Measurements from ENCODE around the gene FASN.
A peak's percentile ranks its signal among the peaks of the same experiment; 100 is the strongest.

Gene FASN

GRCh38 chr17:82087961-82088837 is 9.8 kb downstream of the FASN start:
- DNase-seq: no peak

- no peak for DNase-seq
Observed at GRCh38 chr17:82086941-82087906, 10.8 kb downstream of the FASN start.

- DNase-seq: no peak
Observed at GRCh38 chr17:82085931-82086764, 11.9 kb downstream of the FASN start.

- no peak for DNase-seq
Observed at GRCh38 chr17:82085031-82085861, 12.8 kb downstream of the FASN start.

- no peak for DNase-seq
Observed at GRCh38 chr17:82084373-82085030, 13.5 kb downstream of the FASN start.

GRCh38 chr17:82083533-82084359 is 14.3 kb downstream of the FASN start:
- DNase-seq: no peak

GRCh38 chr17:82083009-82083408 is 15.0 kb downstream of the FASN start:
- DNase-seq: no peak

GRCh38 chr17:82082456-82082855 is 15.6 kb downstream of the FASN start:
- DNase-seq: no peak

- DNase-seq: no peak
Observed at GRCh38 chr17:82081966-82082365, 16.1 kb downstream of the FASN start.

- DNase-seq: no peak
Observed at GRCh38 chr17:82081546-82081945, 16.5 kb downstream of the FASN start.

GRCh38 chr17:82080789-82081464 is 17.1 kb downstream of the FASN start:
- no peak for DNase-seq

GRCh38 chr17:82080048-82080788 is 17.8 kb downstream of the FASN start:
- peak in 1 of 14 donors; percentile 17 for DNase-seq

GRCh38 chr17:82079001-82079677 is 18.9 kb downstream of the FASN start:
- no peak for DNase-seq

GRCh38 chr17:82078433-82078832 is 19.6 kb downstream of the FASN start:
- DNase-seq: no peak

- peak in 1 of 14 donors; percentile 22 for DNase-seq
Observed at GRCh38 chr17:82077617-82078358, 20.2 kb downstream of the FASN start.

- no peak for DNase-seq
Observed at GRCh38 chr17:82076785-82077591, 21.0 kb downstream of the FASN start.
